ENCODE results near the gene TANC1. TPM values are rescaled to one million over a fixed set of nuclear protein-coding genes. Genes with fewer than 3 reads are reported as not detected.

TANC1 gene
- polyA plus RNA-seq, 1 donor (not counting 4 experiments of a cell fraction or from before 2014, with no cell fraction given): 33.5 TPM

DNA sequence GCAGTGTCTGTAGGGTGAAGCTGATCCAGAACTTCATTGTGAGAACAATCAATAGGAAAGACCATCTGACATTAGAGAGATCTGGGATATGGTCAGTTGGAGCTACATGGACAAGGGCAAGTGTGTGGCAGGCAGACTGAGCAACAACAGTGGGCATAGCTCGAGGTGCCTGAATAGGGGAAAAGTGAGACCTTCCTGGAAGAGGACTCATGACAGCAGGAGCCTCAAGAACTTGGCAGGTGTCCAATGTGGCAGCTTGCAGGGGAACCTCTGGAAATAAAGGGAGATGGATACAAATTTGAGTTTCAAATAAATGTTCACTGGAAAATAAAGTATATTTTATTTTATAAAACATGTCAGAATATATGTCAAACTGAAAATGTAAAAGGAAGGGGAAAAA is 117.9 kb downstream of the TANC1 start:
- Histone ChIP-seq H3K27ac (ENCODE audit: control insufficient read depth, insufficient read depth, low read length) (no peak overlapping the region), H2AFZ (ENCODE audit: control insufficient read depth, low read length) (no peak overlapping the region), H3K4me1 (ENCODE audit: control insufficient read depth, extremely low read depth, insufficient read depth, low read length) (peaks cover 37% of the 10 kb centered on the region), H3K4me2 (ENCODE audit: control insufficient read depth, extremely low read depth, insufficient read depth, low read depth, low read length) (no peak overlapping the region), H3K27me3 (ENCODE audit: control insufficient read depth, extremely low read depth, insufficient read depth, low read length) (no peaks in the 10 kb centered on the region), H3K36me3 (ENCODE audit: control insufficient read depth in 2 of 2, extremely low read depth in 1 of 2, insufficient read depth in 2 of 2, low read length in 2 of 2) (peaks cover 3% of the 10 kb centered on the region in 2 experiments), H3K9ac (ENCODE audit: control insufficient read depth, extremely low read depth, insufficient read depth, low read length) (no peak overlapping the region), H3K79me2 (ENCODE audit: control insufficient read depth, insufficient read depth, low read length) (peaks cover 44% of the 10 kb centered on the region), H3K9me3 (ENCODE audit: control insufficient read depth, low read depth, low read length) (no peaks in the 10 kb centered on the region), H4K20me1 (ENCODE audit: control insufficient read depth, extremely low read depth, insufficient read depth, low read length) (no peaks in the 10 kb centered on the region), H3K9me1 (ENCODE audit: control insufficient read depth, extremely low read depth, insufficient read depth, low read length) (peaks cover 4% of the 10 kb centered on the region), H3K4me3 (ENCODE audit: control insufficient read depth in 2 of 3, extremely low read depth in 1 of 3, insufficient read depth in 2 of 3, low read depth in 1 of 3, low read length in 3 of 3) (no peak overlapping the region)
- FAIRE-seq (no peak), DNase-seq (ENCODE audit: low read depth, low spot score) (no peak)
- dilution Hi-C loops (cut with MboI; ENCODE audit: extremely low pct_ligation_motif_present, low sequenced_read_pairs): no loop called here
- no peak for TF ChIP-seq EZH2 (IDR thresholded peaks at IDR 0.05; ENCODE audit: low read length)
- TF ChIP-seq, protein P1, sequence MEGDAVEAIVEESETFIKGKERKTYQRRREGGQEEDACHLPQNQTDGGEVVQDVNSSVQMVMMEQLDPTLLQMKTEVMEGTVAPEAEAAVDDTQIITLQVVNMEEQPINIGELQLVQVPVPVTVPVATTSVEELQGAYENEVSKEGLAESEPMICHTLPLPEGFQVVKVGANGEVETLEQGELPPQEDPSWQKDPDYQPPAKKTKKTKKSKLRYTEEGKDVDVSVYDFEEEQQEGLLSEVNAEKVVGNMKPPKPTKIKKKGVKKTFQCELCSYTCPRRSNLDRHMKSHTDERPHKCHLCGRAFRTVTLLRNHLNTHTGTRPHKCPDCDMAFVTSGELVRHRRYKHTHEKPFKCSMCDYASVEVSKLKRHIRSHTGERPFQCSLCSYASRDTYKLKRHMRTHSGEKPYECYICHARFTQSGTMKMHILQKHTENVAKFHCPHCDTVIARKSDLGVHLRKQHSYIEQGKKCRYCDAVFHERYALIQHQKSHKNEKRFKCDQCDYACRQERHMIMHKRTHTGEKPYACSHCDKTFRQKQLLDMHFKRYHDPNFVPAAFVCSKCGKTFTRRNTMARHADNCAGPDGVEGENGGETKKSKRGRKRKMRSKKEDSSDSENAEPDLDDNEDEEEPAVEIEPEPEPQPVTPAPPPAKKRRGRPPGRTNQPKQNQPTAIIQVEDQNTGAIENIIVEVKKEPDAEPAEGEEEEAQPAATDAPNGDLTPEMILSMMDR (optimal IDR thresholded peaks at IDR 0.05 in 1 of 3, IDR thresholded peaks at IDR 0.05 in 1 of 3, conservative IDR thresholded peaks at IDR 0.05 in 1 of 3; ENCODE audit: extremely low read depth in 1 of 3, insufficient read depth in 2 of 3, low read length in 3 of 3): no peak

DNA sequence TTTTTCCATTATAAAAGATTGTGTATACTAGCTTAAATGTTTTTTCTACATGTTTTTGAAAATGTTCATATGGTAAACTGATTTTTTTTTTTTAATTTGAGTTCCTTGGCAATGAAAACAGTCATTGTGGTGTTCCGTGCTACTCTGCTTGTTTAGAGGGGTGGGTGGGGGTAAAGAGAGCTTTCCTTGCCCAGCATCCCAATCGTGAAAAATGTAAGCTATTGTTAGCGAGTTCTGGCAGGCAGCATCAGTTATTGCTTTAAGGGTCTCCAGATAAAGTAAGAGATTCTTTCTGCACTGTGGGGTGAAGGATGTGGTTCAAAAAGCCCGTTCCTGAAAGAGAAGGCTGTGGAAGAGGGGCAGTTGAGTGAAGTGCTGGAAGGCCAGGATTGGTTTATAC is 118.4 kb downstream of the TANC1 start:
- Histone ChIP-seq H3K27me3 (ENCODE audit: control insufficient read depth, extremely low read depth, insufficient read depth, low read length) (no peaks in the 10 kb centered on the region), H3K9me1 (ENCODE audit: control insufficient read depth, extremely low read depth, insufficient read depth, low read length) (peaks cover 4% of the 10 kb centered on the region), H3K4me2 (ENCODE audit: control insufficient read depth, extremely low read depth, insufficient read depth, low read depth, low read length) (no peak overlapping the region), H3K9me3 (ENCODE audit: control insufficient read depth, low read depth, low read length) (no peaks in the 10 kb centered on the region), H3K4me3 (ENCODE audit: control insufficient read depth in 2 of 3, extremely low read depth in 1 of 3, insufficient read depth in 2 of 3, low read depth in 1 of 3, low read length in 3 of 3) (no peak overlapping the region), H3K79me2 (ENCODE audit: control insufficient read depth, insufficient read depth, low read length) (peaks cover 42% of the 10 kb centered on the region), H3K36me3 (ENCODE audit: control insufficient read depth in 2 of 2, extremely low read depth in 1 of 2, insufficient read depth in 2 of 2, low read length in 2 of 2) (peaks cover under 1 to 3% of the 10 kb centered on the region in 2 experiments), H3K4me1 (ENCODE audit: control insufficient read depth, extremely low read depth, insufficient read depth, low read length) (peaks cover 41% of the 10 kb centered on the region), H2AFZ (ENCODE audit: control insufficient read depth, low read length) (no peak overlapping the region), H3K27ac (ENCODE audit: control insufficient read depth, insufficient read depth, low read length) (no peak overlapping the region), H4K20me1 (ENCODE audit: control insufficient read depth, extremely low read depth, insufficient read depth, low read length) (no peaks in the 10 kb centered on the region), H3K9ac (ENCODE audit: control insufficient read depth, extremely low read depth, insufficient read depth, low read length) (no peak overlapping the region)
- TF ChIP-seq EZH2 (IDR thresholded peaks at IDR 0.05; ENCODE audit: low read length): no peak
- TF ChIP-seq, protein P1 (optimal IDR thresholded peaks at IDR 0.05 in 1 of 3, IDR thresholded peaks at IDR 0.05 in 1 of 3, conservative IDR thresholded peaks at IDR 0.05 in 1 of 3; ENCODE audit: extremely low read depth in 1 of 3, insufficient read depth in 2 of 3, low read length in 3 of 3): no peak
- no peak for DNase-seq (ENCODE audit: low read depth, low spot score)
- no peak for FAIRE-seq
- dilution Hi-C loops (cut with MboI; ENCODE audit: extremely low pct_ligation_motif_present, low sequenced_read_pairs): no loop called here
